Stimulated activated CD8-positive, alpha-beta memory T cell treated with anti-CD3 and anti-CD28 coated beads, Interleukin-4, amount 100 ng/mL, for 1 hour (primary cell): ENCODE results near the gene PADI2.

Source experiments
- DNase-seq, 2 donors: peaks; one replicate each; pipeline ENCODE4 v3.0.0-alpha.2; 2020; ENCODE audit warnings: low read depth in 2 of 2, low spot score in 1 of 2

The PADI2 gene

GRCh38 chr1:17024721-17025120 is 94.5 kb downstream of the PADI2 start:
- no peak for DNase-seq

- DNase-seq = no peak
Observed at GRCh38 chr1:17023573-17023972, 95.7 kb downstream of the PADI2 start.

- DNase-seq = no peak
Observed at GRCh38 chr1:17023102-17023501, 96.1 kb downstream of the PADI2 start.

- DNase-seq = no peak
Observed at GRCh38 chr1:17021896-17022295, 97.4 kb downstream of the PADI2 start.

- no peak for DNase-seq
Observed at GRCh38 chr1:17020502-17020901, 98.7 kb downstream of the PADI2 start.

GRCh38 chr1:17018849-17019248 is 100.4 kb downstream of the PADI2 start:
- no peak for DNase-seq

- no peak for DNase-seq
Observed at GRCh38 chr1:17017435-17017834, 101.8 kb downstream of the PADI2 start.
